Stimulated activated CD4-positive, alpha-beta T cell treated with anti-CD3 and anti-CD28 coated beads, Interleukin-15, amount 100 ng/mL, for 48 hours (primary cell): Measurements from ENCODE around the gene SORCS1.

Source experiments
- DNase-seq, 2 donors: peaks; one replicate each; pipeline ENCODE4 v3.0.0-alpha.2; 2020; ENCODE audit warnings: low read depth in 2 of 2

Gene SORCS1

DNA sequence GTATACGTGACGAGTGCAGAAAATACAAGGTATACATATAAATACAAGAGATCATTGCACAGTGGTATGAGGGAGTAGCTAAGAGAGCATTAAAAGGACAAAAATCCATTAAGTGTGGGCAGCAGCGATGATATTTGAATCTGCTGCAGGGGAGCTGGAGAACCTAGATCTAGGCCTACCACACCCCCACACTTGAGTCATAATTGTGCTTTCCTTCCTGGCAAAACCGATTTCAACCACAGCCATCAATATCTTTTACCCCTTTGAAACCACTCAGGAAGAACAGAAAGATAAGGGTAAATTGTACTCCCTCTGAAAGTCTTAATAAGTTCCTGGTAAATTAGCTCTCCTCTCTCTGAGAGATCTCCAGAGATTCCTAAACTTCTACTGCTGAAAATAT is 345.0 kb downstream of the SORCS1 start:
- DNase-seq = no peak

DNA sequence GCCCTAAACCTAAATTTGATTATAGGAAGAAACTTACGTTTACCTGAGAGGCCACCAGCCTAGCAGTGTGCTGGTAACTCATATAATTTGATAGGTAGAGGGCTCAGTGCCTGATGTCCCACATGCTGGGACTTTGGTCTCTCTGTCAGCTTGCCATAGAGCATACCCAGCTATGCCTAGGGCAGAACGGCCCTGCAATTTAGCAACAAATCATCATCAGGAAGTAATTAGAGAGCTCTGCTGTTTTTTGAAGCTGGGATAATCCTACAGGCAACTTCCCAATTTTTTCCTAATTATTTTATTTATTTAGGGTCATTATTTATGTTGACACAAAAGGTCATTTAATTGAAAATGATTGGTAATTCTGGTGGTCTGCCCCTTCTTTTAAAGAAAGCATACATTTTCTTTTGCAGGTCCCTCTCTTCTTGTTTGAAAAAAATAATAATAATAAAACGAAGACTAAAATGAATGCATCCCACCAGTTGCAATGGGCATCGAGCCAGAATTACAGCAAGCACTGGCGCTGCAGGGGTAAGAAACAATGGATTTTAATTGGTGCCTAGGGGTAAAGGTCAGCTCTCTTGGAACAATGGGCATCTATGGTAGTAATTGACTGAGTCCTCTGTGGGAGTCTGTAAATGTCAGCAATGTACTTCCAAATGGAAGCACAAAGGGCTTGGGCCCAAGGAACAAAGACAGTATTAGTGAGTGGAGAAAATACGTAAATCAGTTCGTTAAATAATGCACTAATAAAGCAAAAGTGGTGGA is 348.0 kb downstream of the SORCS1 start:
- no peak for DNase-seq

DNA sequence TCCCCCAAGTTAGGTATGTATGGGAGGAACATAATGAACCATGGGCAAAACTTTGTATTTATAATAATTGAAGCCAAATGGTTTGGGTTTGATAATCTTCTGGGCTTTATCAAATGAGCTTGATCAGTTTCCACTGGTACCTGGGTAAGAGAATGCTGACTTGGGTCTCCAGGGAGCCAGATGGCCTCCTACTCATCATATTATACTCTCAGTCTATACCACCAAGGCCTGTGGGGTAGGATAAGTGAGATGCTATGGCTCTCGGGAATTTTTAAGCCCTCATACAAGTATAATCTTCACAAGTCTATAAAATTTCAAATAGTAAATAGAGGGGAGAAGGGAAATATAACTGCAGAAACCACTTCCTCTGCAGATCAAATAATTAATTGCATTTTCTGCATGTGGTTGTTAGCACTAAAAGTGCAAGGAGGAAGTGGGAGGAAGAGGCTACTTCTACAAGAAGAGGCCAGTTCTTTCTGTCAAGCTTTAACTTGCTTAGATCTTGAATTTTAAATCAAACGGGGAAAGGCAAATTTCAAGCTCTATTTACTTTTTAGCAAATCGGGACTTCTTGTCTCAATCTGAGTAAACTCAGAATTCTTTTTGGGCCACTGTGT is 349.0 kb downstream of the SORCS1 start:
- no peak for DNase-seq

DNA sequence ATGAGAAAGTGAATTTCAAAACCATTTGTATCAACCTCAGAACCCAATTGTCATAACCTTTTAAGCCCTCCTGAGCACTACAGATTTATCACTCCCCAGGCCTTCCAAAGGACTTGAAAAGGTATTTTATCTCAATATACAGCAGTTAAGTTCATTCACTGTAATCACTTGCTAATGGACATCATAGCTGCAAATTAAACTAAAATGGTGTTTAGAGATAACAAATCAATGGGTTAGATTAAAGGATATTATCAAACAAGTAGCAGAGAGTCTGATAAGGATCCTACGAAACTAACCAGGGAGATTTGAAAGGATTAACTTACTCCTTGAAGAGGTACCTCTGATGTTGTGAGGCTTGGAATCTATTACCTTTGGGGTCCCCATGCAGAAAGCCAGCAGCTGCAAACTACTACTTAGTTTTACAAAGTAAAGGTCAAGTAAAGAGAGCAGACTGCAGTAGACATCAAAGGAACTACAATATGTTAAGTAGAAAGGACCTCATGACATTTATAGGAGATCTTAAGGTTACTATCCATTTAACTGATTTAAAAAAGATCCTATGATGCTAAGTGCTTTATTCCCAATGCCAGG is 359.4 kb downstream of the SORCS1 start:
- no peak for DNase-seq

DNA sequence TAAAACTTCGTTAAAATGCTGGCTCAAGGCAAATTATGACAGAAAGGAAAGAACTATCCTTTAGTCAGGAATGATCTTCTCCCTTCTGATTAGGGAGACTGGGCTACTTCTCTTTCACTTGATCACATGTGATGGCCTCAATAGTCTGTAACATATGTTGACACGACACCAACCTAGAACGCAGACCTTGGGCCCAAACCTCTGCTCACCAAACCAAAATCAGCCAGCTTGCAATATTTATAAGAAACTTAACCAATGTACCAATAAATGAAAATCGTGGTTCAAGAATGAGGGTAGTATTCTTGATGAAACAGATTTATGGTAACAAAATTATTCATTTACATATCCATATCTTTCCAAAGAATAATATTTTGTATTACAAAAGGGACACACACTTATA is 361.6 kb downstream of the SORCS1 start:
- DNase-seq = no peak

DNA sequence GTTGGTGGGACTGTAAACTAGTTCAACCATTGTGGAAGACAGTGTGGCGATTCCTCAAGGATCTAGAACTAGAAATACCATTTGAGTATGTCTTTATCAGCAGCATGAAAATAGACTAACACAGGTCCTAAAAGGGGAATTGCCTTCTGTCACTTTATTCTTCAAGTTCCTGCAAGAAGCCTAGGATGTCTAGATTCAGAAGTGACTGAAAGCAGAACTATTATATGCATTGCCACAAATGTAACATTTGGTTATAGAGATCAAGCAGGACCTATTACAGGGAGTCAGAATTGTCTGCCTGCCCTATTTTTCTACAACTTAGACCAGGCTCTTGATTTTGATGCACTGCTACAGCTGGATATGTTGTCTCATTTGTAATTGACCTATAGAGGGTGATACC is 364.7 kb downstream of the SORCS1 start:
- DNase-seq = no peak

DNA sequence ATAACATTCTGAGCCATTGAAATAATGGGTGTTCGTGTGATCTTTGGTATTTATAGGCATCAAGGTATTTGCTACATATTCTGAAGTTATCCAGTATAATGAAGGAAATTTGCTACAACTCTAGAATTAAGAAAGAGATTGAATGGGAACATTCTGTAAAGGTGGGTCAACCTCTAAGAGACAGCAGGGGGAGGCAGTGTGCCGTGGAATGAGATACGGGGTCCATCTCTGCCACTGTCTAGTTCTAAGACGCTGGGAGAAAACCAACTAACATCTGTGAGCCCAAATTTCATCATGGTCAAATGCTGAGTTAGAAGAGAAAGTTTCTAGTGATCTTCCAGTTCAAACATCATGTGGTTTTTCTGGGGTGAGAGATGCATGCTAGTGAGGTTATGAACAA is 368.9 kb downstream of the SORCS1 start:
- no peak for DNase-seq

DNA sequence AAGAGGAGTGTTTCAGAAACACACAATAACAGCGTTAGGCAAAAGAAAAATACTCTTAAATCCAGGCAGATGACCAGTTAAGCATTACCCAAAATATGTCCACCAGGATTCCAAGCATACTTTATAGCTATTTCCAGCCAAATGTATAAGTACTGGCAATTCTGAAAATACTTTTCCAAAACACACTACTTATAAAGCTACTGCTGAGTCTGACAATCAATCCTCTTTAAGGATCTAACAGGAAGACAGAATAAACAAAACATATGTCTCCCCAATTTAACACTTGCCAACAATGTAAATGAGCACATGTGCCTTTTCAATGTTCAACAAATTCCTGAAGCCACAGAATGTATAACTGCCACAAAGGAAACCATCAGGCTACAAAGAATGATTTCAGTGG is 370.9 kb downstream of the SORCS1 start:
- DNase-seq = no peak

DNA sequence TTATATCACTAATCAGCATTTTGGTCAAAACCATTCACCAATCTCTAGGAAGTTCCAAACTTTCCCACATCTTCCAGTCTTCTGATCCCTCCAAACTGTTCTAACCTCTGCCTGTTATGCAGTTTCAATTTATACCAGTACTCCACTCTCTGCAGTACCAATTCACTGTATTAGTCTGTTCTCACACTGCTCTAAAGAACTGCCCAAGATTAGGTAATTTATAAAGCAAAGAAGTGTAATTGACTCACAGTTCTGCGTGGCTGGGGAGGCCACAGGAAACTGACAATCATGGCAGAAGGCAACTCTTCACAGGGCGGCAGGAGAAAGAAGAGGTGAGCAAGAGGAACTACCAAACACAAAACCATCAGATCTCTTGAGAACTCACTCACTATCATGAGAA is 374.9 kb downstream of the SORCS1 start:
- DNase-seq = no peak

DNA sequence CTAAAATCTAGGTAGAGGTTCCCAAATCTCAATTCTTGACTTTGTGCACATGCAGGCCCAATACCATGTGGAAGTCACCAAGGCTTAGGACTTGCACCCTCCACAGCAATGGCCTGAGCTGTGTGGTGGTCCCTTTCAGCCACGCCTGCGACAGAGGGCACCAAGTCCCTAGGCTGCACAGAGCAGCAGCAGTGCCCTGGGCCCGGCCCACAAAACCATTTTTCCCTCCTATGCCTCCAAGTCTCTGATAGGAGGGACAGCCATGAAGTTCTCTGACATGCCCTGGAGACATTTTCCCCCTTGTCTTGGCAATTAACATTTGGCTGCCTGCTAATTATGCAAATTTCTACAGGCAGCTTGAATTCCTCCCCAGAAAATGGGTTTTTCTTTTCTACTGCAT is 375.5 kb downstream of the SORCS1 start:
- DNase-seq = no peak

DNA sequence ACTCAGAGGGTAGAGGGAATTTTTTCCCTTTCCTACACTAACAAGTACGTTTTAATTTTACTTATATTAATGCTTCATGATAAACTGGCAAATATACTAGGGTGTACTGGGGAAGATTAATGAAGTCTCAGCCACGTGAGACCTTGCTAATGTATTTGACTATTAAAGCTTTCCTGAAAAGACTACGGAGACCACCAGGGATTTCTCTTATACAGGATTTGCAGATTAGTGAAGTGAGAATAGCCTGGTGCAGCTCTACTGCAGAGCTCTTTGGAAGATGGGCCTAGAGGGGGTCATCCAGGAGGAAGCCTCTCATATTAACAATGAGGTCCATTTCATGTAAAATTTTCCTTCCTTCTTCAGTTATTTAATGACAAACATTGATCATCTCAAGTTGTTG is 379.0 kb downstream of the SORCS1 start:
- no peak for DNase-seq

DNA sequence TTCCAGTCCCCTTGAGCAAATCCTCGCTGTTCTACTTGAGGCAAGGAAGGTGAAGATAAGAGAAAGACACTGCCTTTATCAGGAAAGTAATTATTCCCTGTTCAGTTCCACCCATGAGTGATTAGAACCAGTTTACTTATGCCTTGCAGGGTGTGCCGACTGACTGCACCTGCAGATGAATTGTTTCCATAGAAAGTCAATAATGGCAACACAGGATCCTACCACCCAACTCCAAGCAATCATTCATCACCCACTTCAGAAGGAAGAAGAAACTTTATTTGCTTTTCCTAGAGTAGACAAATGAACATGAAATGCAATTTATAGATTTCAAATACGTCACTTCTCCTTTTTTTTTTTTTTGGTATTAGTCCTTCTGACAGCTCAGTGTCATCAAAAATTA is 383.9 kb downstream of the SORCS1 start:
- DNase-seq = no peak

DNA sequence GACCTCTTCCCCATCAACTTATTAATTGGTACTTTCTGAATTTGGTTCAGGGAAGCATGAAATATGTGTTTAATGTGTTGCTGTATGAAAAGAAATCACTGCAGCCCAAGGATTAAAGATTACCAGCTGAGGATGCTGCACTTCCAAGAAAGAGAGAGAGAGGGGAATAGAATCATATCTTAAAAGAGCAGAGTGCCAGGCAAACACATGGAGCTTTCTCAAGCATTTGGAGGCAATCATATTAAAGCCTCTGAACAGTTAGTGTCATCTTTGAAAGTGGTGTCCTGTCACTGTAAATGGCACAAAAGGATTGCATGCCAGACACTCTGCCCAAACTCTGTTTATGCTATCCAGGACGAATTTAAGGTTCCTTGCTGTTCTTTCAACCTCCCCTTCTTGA is 386.7 kb downstream of the SORCS1 start:
- DNase-seq = no peak

DNA sequence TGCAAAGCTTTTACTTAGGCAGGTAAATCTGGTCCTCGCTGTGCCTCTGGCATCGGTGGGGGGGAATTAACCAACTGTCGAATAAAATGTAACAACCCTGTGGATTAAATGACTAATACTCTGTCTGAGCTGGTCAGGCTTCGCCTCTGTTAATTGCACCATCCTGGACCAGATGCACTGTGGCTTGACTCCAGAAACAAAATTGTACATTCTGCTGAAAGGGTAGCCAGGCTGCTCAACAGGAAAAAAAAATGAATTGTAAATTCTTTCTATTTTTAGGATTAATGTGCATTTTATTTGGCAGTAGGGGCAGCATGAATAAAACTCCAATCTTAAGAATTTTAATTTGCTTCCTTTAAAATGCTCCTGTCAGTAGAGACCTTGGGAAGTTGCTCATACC is 389.4 kb downstream of the SORCS1 start:
- no peak for DNase-seq

DNA sequence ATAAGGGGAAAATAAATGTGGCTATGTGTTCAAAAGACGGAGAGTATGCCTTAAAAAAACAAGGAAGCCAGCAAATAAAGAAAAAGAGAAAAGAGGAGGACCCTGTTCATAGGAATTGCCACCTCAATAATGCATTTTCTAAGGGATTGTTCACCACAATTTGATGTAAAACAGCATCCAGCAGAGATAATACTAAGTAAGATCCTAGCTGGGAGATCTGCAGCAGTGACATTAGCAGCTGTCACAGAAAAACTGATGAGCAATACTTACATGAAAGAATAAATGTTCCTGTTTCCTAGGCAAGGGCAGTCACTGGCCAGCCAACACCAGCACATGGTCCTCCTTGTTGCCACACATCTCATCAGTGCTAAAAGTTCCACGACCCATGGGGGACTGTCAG is 391.5 kb downstream of the SORCS1 start:
- no peak for DNase-seq

DNA sequence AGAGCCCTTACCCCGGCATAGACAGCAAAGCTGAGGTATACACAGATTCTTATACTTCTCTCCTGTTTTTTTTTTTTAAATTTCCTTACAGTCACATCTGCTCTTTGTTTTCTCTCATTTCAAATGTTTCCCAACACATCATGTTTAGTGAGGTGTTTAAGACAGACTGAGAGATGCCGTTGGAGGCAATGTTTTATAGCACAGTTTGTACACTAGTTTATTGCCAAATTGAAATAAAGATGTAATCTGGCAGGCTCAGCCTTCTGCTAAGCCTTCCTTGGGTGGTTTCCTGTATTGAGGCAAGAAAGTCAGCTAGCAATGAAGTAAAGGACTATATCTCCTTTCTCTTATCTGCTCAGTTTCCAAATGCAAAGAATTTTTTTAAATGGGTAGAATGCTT is 393.4 kb downstream of the SORCS1 start:
- DNase-seq = no peak

DNA sequence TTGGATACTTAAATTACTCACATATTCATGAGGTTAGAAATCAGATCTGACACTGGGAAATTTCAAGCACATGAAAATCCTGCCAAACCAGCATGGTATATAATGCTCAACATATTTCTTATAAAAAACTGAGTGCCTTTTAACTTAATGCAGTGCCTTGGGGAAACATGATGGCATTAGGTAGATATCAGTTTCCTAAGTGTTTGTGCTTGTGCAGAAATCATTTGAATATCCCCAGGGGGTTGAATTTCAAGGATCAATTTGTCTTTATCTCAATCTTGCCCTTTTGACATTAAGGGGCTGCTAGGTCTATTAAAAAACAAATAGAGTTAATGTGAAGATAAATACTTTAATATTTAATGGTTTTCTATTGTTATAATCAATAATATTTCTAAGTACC is 396.3 kb downstream of the SORCS1 start:
- no peak for DNase-seq

DNA sequence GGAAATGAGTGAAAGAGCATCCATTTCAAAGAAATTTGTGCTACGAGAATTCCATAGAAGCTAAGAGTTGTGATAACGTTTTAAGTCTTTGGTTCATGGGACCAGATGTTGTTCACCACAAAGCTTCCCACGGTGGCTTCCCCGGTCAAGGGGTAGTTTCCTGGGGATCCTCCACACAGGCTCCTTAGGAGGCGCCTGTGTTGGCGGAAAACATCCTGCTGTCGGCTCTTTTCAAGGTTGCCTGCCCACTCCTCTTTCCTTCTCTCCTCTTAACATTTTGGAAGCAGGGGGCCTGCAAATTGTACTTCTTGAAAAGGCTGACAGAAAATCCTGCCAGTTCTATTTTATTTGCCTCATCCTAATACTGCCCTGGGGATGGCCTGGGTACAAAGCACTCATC is 398.6 kb downstream of the SORCS1 start:
- no peak for DNase-seq

DNA sequence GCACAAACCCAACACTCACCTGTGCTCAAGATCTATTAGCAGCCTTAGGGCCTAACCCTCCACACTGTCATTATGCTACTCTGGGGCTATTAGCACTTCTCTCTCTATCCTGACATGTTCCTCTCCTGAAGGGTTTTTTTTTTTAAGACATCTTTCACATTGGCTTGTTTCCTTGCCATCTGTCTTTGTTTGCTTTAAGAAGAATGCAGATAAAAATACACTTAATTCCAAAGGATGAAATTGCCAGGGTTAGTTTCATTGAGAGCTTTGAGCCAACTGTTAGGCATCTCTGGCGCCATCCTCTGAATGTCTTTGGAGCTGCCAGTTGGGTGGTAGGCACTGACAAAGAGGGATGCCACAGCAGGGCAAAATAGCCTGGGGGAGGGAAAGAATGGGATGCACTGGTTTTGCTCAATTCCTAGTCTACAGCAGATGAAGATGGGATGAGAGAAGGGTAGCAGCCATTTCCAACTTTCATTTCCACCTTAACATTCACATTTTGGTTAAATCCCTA is 399.2 kb downstream of the SORCS1 start:
- DNase-seq = no peak

DNA sequence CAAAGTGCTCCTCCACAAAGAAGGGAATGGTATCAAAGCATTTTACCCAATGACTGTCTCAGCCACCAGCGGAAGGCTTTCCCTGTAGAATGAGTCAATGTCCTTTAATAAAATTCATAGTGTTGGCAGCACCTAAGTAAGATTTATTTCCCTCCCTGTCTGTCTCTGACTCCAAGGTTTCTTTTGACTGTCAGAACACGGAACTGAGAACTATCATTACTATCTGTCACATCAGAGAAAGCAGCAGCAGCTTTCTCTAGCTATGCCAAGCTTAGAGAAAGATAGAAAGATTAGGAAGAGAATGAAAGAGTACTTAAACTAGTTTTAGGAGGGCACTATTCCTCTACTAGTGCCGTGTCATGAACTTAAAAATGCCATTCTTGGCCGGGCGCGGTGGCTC is 400.1 kb downstream of the SORCS1 start:
- no peak for DNase-seq

DNA sequence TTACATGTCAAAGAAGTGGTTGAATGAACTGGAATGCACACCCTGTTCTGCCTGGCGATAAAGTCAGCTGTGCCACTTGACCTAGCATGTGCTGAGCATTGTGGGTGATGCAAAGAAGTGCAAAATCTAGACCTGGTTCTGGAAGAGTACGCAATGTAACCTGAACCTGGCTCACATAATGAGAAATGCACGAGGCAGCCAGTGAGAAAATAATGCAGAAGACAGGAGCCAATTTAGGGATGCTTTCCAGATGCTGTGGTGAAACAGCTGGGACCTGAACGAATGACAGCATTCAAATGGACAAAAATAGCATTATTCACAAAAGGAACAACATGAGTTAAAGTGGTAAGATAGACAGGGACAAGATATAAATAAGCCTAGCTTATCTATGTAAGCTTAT is 402.6 kb downstream of the SORCS1 start:
- DNase-seq = no peak

DNA sequence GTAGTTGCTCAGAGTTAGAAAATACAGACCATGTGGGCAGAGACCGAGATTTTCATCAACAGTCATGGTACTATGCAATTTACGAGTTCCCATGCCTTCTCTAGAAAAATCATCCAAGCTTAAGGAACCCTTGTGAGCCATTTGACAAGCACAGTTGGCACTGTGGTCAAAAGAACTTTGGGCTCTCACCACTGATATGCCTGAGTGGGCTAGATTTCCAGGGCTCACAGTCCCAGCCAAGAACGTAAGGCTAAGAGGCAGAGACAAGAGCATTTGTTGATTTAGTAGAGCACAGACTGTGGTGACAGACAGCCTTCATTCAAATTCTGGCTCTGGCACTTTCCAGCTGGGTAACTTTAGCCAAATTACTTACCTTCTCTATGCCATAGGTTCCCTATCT is 407.0 kb downstream of the SORCS1 start:
- DNase-seq = no peak

DNA sequence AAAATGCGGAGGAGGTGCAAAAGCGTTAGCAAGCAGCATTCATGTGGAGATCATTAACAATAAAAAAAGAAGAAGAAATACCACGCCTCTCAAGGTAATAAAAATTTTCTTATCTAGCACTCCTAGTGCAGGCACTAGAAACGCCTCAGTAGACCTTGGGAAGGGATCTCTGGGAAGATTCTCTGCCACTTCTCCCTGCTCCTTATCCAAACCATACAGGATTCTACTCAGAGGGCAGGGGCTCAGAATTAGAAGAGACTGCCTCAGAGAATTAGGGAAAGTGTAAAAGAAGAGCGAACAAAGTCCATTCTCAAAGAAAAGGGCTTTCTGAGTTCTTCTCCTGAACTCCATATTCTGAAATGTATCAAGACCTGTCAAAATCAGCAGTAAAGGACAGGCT is 413.4 kb downstream of the SORCS1 start:
- DNase-seq = no peak
